HG03095 (cell line): ENCODE data around the gene HPCA.

Experiments
- ATAC-seq: cut with Tn5 transposase; IDR thresholded peaks from one replicate; pipeline ENCODE4 v1.9.1; 2021; ENCODE audit warnings: moderate library complexity; ENCODE audit not compliant: unreplicated experiment

Gene HPCA

GRCh38 chr1:32928715-32929114 lies 42.4 kb downstream of the HPCA start:
- no peak for ATAC-seq

GRCh38 chr1:32929366-32929765 lies 43.1 kb downstream of the HPCA start:
- no peak for ATAC-seq

GRCh38 chr1:32931760-32932159 lies 45.5 kb downstream of the HPCA start:
- ATAC-seq, result no peak

- no peak for ATAC-seq
Observed at GRCh38 chr1:32933742-32934322, 47.5 kb downstream of the HPCA start.

- ATAC-seq, result no peak
Observed at GRCh38 chr1:32934535-32934934, 48.2 kb downstream of the HPCA start.

GRCh38 chr1:32937061-32937460 lies 50.8 kb downstream of the HPCA start:
- ATAC-seq, result no peak

GRCh38 chr1:32939655-32940371 lies 53.5 kb downstream of the HPCA start:
- ATAC-seq, result no peak

GRCh38 chr1:32944180-32944579 lies 57.9 kb downstream of the HPCA start:
- ATAC-seq, result no peak
